OCI-LY1 (cell line): ENCODE data around the gene ELMO1.

Experiments
- H2AFZ ChIP-seq: fragments of 200-600 bp; sonication (generic), shearing (Covaris generic); 2 replicates; pipeline ENCODE4 v1.6.0; 2014; ENCODE audit warnings: antibody characterized with exemption, mild to moderate bottlenecking, low read length
- H3F3A ChIP-seq: fragments of 200-600 bp; sonication (generic), shearing (Covaris generic); 2 replicates; pipeline ENCODE4 v1.6.0; 2014; ENCODE audit warnings: mild to moderate bottlenecking, antibody characterized with exemption, low read length, moderate library complexity; ENCODE audit not compliant: insufficient read depth
- H3K27ac ChIP-seq: fragments of 200-600 bp; sonication (generic); 2 replicates; pipeline ENCODE4 v1.5.1; 2014; ENCODE audit warnings: low read length, mixed run types, mild to moderate bottlenecking, low read depth; ENCODE audit not compliant: poor library complexity, severe bottlenecking
- H3K27me3 ChIP-seq: fragments of 200-600 bp; sonication (generic); 2 replicates; pipeline ENCODE4 v1.6.0; 2014; ENCODE audit warnings: antibody characterized with exemption, mild to moderate bottlenecking, low read length, moderate library complexity; ENCODE audit not compliant: insufficient read depth
- H3K36me3 ChIP-seq: fragments of 200-600 bp; sonication (generic); 2 replicates; pipeline ENCODE4 v1.6.1; 2014; ENCODE audit warnings: mild to moderate bottlenecking, antibody characterized with exemption, low read length, moderate library complexity, mixed read lengths; ENCODE audit not compliant: insufficient read depth
- H3K4me1 ChIP-seq: fragments of 200-600 bp; sonication (generic); 2 replicates; pipeline ENCODE4 v1.5.1; 2014; ENCODE audit warnings: mild to moderate bottlenecking, low read length, moderate library complexity; ENCODE audit not compliant: insufficient read depth, severe bottlenecking
- H3K4me2 ChIP-seq: fragments of 200-600 bp; sonication (generic), shearing (Covaris generic); 2 replicates; pipeline ENCODE4 v1.6.1; 2014; ENCODE audit warnings: low read length
- H3K4me3 ChIP-seq: fragments of 200-600 bp; sonication (generic); 2 replicates; pipeline ENCODE4 v1.5.1; 2014; ENCODE audit warnings: low read length, low read depth, mild to moderate bottlenecking, mixed read lengths; ENCODE audit not compliant: poor library complexity, severe bottlenecking
- H3K79me2 ChIP-seq: fragments of 200-600 bp; shearing (Covaris generic); 2 replicates; pipeline ENCODE4 v1.6.1; 2016; ENCODE audit warnings: mixed run types, low read length, mixed read lengths; ENCODE audit not compliant: insufficient read depth
- H3K9ac ChIP-seq: fragments of 200-600 bp; sonication (generic), shearing (Covaris generic); 2 replicates; pipeline ENCODE4 v1.6.1; 2014; ENCODE audit warnings: mild to moderate bottlenecking, low read length, mixed read lengths
- H3K9me2 ChIP-seq: fragments of 200-600 bp; sonication (generic), shearing (Covaris generic); 2 replicates; pipeline ENCODE4 v1.6.1; 2014; ENCODE audit warnings: low read depth, mild to moderate bottlenecking, low read length, mixed read lengths
- H3K9me3 ChIP-seq: fragments of 200-600 bp; shearing (Covaris generic); 2 replicates; pipeline ENCODE4 v1.6.1; 2014; ENCODE audit warnings: low read length, mixed read lengths
- H4K20me1 ChIP-seq: fragments of 200-600 bp; sonication (generic), shearing (Covaris generic); 2 replicates; pipeline ENCODE4 v1.6.0; 2016; ENCODE audit warnings: mild to moderate bottlenecking, low read length; ENCODE audit not compliant: insufficient read depth
- CTCF ChIP-seq: fragments of 200-600 bp; sonication (generic), shearing (Covaris generic); IDR thresholded peaks from 2 replicates; pipeline ENCODE4 v1.5.1; 2017; ENCODE audit warnings: mild to moderate bottlenecking, antibody characterized with exemption, low read length, moderate library complexity, mixed read lengths
- EZH2 ChIP-seq: fragments of 200-600 bp; sonication (generic), shearing (Covaris generic); IDR thresholded peaks from 2 replicates; pipeline ENCODE4 v1.8.0; 2017; ENCODE audit warnings: borderline replicate concordance, mixed run types, mild to moderate bottlenecking, antibody characterized with exemption, low read length, moderate library complexity, mixed read lengths

Gene ELMO1

GRCh38 chr7:37149773-37150124 is 298.9 kb downstream of the ELMO1 start:
- no peaks in the 10 kb centered on the region for H3K9me2 ChIP-seq
- H3K4me2 ChIP-seq, result no peak overlapping the region

GRCh38 chr7:37149051-37149772 is 299.5 kb downstream of the ELMO1 start:
- Histone ChIP-seq H3K4me1 (no peaks in the 10 kb centered on the region), H3K9me2 (no peaks in the 10 kb centered on the region), H3K9ac (no peak overlapping the region), H3K27me3 (no peaks in the 10 kb centered on the region), H3K4me3 (no peak overlapping the region), H2AFZ (no peak overlapping the region), H4K20me1 (no peaks in the 10 kb centered on the region), H3K79me2 (no peaks in the 10 kb centered on the region), H3K27ac (no peak overlapping the region), H3F3A (no peaks in the 10 kb centered on the region), H3K4me2 (no peak overlapping the region), H3K36me3 (peaks cover 71% of the 10 kb centered on the region), H3K9me3 (no peaks in the 10 kb centered on the region)
- TF ChIP-seq EZH2, result no peak
- TF ChIP-seq CTCF, result no peak

More at GRCh38 chr7:37149773-37150124, 298.9 kb downstream of the ELMO1 start:
- Histone ChIP-seq H3K9me3 (no peaks in the 10 kb centered on the region), H3K9ac (no peak overlapping the region), H3F3A (no peaks in the 10 kb centered on the region), H3K27me3 (no peaks in the 10 kb centered on the region), H3K4me1 (no peaks in the 10 kb centered on the region), H3K27ac (no peak overlapping the region), H2AFZ (no peak overlapping the region), H3K79me2 (no peaks in the 10 kb centered on the region), H3K36me3 (peaks cover 73% of the 10 kb centered on the region), H4K20me1 (no peaks in the 10 kb centered on the region), H3K4me3 (no peak overlapping the region)
- TF ChIP-seq EZH2, result no peak
- TF ChIP-seq CTCF, result no peak

- Histone ChIP-seq H3K9me3 (no peaks in the 10 kb centered on the region), H3K4me3 (no peak overlapping the region), H3K9me2 (no peaks in the 10 kb centered on the region), H4K20me1 (no peaks in the 10 kb centered on the region), H2AFZ (no peak overlapping the region), H3K27me3 (no peaks in the 10 kb centered on the region), H3K9ac (no peak overlapping the region), H3K27ac (no peak overlapping the region), H3K4me1 (no peaks in the 10 kb centered on the region), H3K79me2 (no peaks in the 10 kb centered on the region), H3K36me3 (peaks cover 45% of the 10 kb centered on the region), H3K4me2 (no peak overlapping the region), H3F3A (peaks cover 3% of the 10 kb centered on the region; the same call in 1 of the 2 replicates)
- TF ChIP-seq EZH2, result no peak
- TF ChIP-seq CTCF, result no peak
Observed at GRCh38 chr7:37145682-37146081, 303.0 kb downstream of the ELMO1 start.
